ENCODE results near the gene PDP2. TPM values are rescaled to one million over a fixed set of nuclear protein-coding genes. Genes with fewer than 3 reads are reported as not detected.

The PDP2 gene, protein sequence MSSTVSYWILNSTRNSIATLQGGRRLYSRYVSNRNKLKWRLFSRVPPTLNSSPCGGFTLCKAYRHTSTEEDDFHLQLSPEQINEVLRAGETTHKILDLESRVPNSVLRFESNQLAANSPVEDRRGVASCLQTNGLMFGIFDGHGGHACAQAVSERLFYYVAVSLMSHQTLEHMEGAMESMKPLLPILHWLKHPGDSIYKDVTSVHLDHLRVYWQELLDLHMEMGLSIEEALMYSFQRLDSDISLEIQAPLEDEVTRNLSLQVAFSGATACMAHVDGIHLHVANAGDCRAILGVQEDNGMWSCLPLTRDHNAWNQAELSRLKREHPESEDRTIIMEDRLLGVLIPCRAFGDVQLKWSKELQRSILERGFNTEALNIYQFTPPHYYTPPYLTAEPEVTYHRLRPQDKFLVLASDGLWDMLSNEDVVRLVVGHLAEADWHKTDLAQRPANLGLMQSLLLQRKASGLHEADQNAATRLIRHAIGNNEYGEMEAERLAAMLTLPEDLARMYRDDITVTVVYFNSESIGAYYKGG
- 10 to 100 TPM; 16.7 to 28.6 TPM for total RNA-seq
- long read RNA-seq, full-length matches to known transcripts: 3 of 9 reads
- long read RNA-seq, partial matches to known transcripts: 0 of 9 reads
- long read RNA-seq, other reads (novel, unspliced or antisense): 6 of 9 reads

DNA sequence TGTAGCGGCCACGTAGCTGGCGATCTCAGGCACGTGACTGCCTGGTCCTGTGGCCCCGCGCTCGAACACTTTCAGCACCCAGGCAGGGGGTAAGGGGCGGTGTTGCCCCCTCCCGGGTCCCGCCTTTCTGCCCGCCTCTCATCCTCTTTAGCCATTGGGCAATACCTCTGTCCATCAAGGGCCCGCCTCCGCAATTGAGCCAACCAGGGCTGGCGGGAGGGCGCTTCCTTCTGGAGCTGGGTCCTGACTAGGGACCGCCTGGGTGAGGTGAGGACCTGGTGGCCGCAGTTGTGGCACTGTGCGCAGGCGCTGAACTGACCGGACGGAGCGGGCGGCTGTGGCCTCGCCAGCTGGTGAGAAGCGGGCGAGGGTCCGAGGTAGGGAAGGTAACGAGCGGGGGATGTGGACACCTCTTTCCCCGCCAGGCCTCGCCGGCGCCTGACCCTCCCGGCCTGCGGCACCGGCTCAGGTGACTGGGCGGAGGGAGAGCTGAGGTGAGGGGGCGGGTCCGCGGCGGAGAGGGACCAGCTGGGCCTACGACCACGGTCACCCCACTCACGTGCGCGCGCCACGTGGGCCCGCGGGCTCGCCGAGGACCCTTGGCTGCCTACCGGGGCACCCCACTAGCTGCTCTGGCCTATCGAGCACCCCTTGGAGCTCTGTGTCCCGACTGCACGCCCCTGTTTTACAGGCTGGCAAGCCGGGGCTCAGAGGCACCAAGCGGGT, at the start of gene PDP2:
TSS of gene PDP2 (plus strand) at position 228 of the 726 bp plus-strand sequence. CDS start 3,770 bp downstream, outside the sequence.
- ATAC-seq (peak; percentile 91), DNase-seq (peak; percentile 96 to 97)
- intact Hi-C loops (cut with DNase I, micrococcal nuclease): no loop called here

DNA sequence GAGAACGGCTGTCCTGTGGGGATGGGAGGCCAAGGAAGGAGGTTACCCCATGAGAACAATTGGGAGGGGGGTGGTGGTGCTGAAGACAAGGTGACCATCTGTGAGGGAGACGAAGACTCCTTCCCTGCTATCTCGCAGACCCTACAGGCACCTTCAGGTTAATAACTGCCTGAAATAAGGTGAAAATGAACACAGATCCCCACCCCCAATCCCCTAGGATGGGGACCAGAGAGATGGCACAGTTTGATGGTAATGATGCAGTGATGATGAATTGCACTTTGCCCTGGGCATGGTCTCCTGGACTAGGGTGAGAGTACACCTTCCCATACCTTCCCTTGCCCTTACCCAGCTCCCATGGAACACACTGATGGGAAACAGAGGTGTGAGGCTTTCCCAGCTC, 48.1 kb upstream of the PDP2 start:
- intact Hi-C loops (cut with DNase I, micrococcal nuclease): loop anchor here in 1 of 2 donors (5.0 kb wide), 1 partner anchor 35 kb away; no protein-coding TSS in a partner anchor
- ATAC-seq (peak; percentile 56), DNase-seq (no peak)

DNA sequence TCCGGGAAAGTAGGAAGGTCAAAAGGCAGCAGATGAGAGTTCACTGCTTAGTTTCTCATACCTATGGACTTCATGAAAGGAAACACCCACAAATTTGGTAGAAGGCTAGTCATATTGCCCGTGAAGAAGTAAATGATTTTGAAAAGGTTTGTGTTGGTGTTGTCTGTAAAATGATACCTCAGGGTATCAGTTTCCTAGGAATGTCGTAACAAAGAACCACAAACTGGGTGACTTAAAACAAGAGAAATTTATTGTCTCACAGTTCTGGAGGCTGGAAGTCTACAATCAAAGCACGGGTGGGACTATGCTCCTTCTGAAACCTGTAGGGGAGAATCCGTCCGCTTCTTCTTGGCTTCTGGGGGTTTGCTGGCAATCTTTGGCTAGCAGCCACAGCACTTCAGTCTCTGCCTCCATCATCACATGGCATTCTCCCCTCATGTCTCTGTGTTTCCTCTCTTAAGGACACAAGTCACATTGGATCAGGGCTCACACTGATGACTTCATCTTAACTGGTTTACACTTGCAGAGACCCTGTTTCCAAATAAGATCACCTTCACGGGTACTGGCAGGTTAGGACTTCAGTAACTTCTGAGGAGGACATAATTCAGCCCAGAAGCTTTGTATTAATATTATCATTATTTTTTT, 47.5 kb upstream of the PDP2 start:
- ATAC-seq: no peak
- intact Hi-C loops (cut with DNase I, micrococcal nuclease): loop anchor here in 1 of 2 donors (5.0 kb wide), 1 partner anchor 35 kb away; no protein-coding TSS in a partner anchor
- no peak for DNase-seq

DNA sequence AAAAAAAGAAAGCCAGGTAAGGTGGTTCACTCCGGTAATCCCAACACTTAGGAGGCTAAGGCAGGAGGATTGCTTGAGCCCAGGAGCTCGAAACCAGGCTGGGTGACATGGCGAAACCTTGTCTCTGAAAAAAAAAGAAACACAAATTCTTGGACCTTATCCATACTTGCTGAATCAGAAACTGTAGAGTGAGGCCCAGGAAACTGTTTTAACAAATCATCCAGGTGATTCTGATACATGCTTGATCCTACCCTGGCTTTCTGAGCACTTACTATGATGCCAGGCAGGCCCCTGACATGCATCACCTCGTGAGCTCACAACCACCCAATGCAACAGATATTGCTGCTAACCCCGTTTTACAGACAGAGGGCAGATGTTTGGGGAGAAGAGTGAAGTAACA, 45.6 kb upstream of the PDP2 start:
- DNase-seq: no peak
- intact Hi-C loops (cut with DNase I, micrococcal nuclease): loop anchor here in 1 of 2 donors (5.0 kb wide), 1 partner anchor 33 kb away; no protein-coding TSS in a partner anchor
- no peak for ATAC-seq

DNA sequence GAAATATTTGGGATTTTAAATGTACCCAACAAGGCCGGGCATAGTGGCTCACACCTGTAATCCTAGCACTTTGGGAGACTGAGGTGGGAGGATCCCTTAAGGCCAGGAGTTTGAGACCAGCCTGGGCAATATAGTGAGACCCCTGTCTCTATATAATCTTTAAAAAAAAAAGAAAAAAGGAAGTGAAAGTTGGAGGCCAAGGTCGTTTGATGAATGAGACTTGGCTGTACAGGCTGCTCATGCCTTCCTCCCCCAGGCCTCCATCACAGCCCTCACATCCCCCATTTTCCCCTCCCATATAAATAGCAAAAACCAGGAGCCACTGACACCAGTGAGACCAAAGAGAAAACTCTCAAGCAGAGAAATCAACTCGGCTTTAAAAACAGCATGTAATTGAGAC, 39.4 kb upstream of the PDP2 start:
- intact Hi-C loops (cut with DNase I, micrococcal nuclease): no loop called here
- DNase-seq: no peak

DNA sequence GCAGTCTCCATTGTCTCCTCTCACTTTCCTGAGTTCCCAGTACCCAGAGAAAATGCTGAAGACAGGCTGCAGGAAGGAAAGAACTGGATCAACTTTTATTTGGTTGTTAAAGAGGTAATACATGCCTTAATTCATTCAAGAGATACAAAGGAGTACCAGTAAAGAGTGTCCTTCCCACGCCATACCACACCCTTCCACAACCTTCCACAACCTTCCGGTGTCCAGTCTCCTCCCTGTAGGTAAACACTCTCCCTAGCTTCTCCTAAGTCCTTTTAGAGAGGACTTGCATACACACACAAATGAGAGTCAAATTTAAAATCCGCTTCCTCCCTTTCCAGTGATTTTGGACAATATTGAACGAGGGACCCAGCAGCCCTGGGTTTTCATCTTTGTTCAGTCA, 38.9 kb upstream of the PDP2 start:
- DNase-seq (no peak), ATAC-seq (peak; percentile 82)
- intact Hi-C loops (cut with DNase I, micrococcal nuclease): no loop called here

More for the DNA sequence above, 39.4 kb upstream of the PDP2 start:
- no peak for ATAC-seq

DNA sequence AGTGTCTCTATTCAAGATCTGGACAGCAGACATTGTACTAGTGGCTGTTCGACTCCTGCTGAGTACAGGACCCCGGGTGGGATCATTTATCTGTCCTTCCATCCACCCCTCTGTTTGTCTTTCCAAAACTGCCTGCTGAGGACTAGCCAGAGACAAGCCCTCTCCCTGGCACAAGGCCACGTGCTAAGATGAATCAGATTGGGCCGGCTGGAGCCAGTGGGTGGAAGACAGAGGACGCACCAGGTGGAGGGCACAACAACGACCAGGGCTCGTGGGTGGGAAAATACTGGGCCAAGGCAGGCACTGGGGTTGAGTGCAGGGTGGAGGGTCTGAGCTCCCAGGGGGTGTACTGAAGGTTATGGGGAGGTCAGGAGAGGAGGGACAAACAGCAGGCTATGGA, 37.5 kb upstream of the PDP2 start:
- intact Hi-C loops (cut with DNase I, micrococcal nuclease): no loop called here
- DNase-seq (no peak), ATAC-seq (no peak)

DNA sequence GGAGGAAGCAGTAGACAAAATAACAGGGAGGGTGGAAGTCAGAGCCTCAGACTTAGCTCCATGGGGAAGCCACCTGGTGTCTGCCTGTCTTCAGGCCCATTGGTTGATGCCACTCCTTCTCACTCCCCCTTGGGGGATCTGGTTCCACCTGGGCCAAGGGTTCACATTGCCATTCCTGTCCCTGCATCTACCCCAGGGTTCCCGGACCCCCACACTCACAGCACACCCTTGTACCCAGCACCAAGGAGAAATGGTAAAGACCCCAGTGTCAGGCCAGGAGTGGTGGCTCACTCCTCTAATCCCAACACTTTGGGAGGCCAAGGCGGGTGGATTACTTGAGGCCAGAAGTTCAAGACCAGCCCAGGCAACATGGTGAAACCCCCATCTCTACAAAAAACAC, 37.1 kb upstream of the PDP2 start:
- DNase-seq: no peak
- no peak for ATAC-seq
- intact Hi-C loops (cut with DNase I, micrococcal nuclease): no loop called here

DNA sequence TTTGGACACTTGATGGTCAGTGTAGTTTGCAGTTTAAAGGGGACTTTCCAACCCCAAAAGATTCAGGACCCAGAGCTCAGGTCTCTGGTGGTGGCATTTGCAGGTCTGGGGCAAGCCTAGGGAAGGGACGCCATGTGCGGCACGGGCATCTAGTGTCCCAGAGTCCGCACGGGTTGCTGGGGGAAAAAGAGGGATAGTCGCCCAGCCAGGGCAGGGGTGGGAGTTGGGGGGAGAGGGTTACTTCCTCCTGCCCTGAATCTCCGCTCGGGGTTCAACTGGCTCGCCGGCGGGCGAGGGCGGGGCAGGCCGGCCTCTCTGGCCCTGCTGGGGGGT, 36.3 kb upstream of the PDP2 start:
- no peak for ATAC-seq

DNA sequence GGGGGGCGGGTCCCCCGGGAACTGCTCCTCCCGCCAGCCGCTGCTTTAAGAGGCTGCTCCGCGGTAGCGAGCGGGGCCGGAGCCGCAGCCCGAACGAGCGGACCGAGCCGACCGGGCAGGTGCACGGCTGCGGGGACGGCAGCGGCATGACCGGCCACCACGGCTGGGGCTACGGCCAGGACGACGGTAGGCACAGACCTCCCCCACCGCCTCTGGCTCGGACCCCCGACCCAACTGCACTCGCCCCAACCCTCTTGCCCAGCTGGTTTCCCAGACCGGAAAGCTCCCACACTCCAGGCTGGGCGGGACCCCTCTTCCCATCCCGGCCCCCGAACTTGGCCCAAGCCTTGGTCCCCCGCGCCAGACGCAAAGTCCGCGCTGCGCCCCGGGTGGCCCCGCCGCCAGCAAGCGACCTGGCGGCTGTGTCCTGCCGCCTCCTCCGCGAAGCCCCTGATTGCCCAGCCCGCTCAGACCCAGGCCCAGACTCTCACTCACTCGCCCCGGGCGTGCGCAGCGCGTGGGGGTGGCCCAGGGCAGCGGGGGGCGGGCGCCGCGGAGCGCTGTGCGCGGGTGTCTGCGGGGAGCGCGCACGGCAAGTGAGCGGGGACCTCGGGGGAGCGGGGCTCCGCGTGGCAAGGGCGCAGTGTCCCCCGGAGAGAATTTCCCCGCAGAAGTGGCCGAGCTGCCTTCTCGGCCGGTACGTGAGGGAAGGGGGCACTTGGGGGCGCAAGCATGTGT, 35.8 kb upstream of the PDP2 start, which contains the start of gene CA7:
TSS of gene CA7 (plus strand) at position 73 of the 738 bp plus-strand sequence. CDS start at position 147, 74 bp downstream.
- ATAC-seq (peak; percentile 36), DNase-seq (no peak)
- intact Hi-C loops (cut with DNase I, micrococcal nuclease): no loop called here

More for the DNA sequence above, 36.3 kb upstream of the PDP2 start:
- DNase-seq: peak in 1 of 2 donors; percentile 42
- intact Hi-C loops (cut with DNase I, micrococcal nuclease): no loop called here

DNA sequence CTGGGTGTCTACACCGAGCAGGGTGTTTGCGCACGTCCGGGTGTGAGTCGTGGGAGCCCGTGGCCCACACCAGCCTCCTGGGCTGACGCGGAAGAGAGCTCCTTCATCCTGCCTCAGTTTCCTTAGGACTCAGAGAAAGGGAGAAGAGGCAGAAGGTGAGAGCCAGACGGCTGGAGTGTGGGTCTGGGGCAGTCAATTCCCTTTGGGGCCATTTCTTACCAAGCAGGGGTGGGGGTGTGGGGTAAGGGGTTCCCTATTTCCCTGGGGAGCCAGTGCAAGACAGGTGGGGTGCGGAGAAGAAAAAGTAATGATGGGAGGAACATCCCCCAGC, 35.3 kb upstream of the PDP2 start:
- no peak for DNase-seq
- no peak for ATAC-seq
- intact Hi-C loops (cut with DNase I, micrococcal nuclease): no loop called here

DNA sequence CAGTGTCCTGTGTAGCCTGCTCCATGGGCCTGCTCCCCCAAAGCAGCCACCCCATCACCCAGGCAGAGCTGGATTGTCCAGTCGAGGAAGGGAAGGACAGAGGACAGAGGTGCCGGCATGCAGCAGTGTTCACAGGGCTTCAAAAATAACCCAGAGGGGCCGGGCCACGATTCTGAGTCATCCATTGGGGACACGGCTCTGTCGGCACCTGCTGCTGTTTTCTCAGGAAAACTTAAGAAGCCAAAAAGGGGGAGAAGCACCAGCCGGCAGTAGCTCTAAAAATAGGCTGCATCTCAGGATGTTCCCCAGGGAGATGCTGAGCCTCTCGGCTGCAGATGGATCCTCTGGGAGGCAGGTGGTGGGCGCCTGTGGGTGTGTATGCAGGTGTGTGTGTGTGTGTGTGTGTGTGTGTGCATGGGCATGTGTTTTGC, 34.5 kb upstream of the PDP2 start:
- ATAC-seq (no peak), DNase-seq (no peak)
- intact Hi-C loops (cut with DNase I, micrococcal nuclease): no loop called here

DNA sequence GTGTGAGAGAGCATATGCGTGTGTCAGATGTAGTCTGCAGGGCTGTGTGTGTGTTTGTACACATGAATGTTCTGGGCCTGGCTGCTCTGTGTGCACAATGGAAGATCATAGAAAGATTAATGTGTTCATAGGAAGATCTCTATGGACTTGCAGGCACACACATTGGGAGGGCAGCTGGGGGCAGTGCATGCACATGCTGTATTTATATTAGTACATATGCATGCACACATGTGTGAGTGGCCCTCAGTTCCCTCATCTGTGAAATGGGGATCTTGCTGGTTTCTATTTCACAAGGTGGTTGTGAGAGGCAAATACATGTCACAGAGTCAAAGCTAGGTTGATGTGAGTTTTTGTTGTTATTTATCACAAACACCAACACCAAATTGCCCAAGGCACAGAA, 34.0 kb upstream of the PDP2 start:
- DNase-seq (no peak), ATAC-seq (no peak)
- intact Hi-C loops (cut with DNase I, micrococcal nuclease): no loop called here

DNA sequence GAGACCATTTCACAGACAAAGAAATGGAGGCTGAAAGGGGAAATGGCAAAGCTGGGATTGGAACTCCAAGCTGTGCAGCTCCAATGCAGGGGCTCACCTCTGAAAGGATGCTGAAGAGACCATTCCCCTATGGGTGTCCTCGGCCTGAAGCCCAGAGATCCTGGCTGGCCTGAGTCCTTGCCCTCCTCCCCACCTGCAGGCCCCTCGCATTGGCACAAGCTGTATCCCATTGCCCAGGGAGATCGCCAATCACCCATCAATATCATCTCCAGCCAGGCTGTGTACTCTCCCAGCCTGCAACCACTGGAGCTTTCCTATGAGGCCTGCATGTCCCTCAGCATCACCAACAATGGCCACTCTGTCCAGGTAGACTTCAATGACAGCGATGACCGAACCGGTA, 33.5 kb upstream of the PDP2 start:
- intact Hi-C loops (cut with DNase I, micrococcal nuclease): no loop called here
- ATAC-seq (no peak), DNase-seq (no peak)

DNA sequence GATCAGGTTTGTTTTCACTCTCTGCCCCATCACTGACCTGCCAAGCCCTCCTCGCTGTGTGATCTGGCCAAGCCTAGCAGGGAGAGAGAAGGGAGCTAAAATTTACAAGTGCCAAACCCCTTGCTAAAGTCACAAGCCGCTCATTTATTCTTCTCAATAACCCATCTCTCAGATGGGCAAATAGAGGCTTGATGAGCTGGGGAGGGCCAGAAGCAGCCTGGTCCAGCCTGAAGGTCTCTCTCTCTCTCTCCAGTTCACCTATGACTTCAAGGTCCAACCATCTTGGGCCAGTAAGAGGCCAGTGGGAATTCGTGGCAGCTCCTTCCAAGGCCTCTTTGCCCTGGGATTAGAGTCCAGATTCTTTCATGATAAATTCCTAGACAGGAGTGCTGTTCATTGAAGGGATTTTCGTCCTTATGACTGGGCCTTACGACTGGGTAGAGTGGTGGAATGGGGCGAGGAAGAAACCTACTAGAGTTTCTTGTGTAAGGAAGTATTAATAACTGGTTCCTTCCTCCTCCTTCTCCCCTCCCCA, 32.7 kb upstream of the PDP2 start:
- DNase-seq (no peak), ATAC-seq (no peak)
- intact Hi-C loops (cut with DNase I, micrococcal nuclease): no loop called here

DNA sequence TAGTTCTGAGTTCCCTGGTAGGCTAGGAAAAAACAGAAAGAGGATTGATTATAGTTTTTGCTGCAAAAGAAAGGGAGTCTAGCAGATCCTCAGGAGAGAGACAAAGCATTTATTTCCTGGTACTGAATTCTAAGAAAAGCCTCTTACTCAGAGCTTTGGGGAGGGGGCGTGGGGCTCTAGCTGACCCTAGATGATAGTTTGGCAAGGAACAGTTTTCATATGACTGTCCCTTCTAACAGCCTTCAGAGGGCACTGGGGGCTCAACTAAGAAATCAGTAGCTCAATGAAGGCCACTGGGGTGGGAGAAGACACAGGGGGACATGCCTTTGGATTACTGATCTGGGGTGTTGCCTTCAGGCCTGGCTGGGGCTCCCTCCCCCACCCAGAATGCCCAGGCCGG, 32.1 kb upstream of the PDP2 start:
- intact Hi-C loops (cut with DNase I, micrococcal nuclease): no loop called here
- ATAC-seq (no peak), DNase-seq (no peak)

DNA sequence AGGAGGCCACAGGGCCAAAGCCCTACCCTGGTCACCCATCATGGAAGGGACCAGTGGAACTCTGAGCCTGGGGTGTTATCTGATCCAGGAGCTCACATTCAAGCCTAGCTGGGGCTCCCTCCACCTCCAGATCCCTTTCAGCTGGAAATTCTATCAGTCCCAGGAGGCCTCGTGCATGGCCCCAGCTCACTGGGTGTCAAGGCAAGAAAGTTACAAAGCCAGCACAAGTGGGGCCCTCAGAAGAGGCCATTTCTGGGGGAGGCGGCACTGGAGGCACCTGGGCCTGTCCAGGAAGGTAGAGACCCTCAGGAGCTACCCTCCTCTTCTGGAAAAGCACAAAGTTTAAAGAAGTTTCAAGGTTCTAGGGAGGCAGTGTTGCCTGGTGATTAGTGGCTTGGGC, 31.3 kb upstream of the PDP2 start:
- ATAC-seq: no peak
- intact Hi-C loops (cut with DNase I, micrococcal nuclease): no loop called here
- DNase-seq: no peak

DNA sequence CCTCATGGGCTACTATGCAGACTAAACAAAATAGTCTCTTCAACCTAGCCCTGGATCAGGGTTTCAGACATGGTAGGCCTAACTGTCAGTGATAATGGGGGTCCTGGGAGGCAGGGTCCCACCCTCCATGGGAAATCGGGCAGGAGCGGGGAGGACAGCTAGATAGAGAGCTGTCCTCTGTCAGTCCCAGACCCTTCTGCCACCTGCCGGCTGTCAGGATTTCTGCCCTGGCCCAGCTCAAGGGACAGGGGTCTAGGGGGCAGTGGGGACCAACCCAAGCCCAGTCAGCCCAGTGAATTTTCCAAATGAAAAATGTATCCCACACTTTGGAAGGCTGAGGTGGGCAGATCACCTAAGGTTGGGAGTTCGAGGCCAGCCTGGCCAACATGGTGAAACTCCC, 30.8 kb upstream of the PDP2 start:
- intact Hi-C loops (cut with DNase I, micrococcal nuclease): no loop called here
- no peak for DNase-seq
- no peak for ATAC-seq
